Activated T-cell treated with anti-CD3 and anti-CD28 coated beads, Interleukin-2, amount 50 U/mL, for 1 hour (primary cell): ENCODE data around the gene FTL.
A peak's percentile ranks its signal among the peaks of the same experiment; 100 is the strongest.

Experiments
- DNase-seq: peaks from one replicate; pipeline ENCODE4 v3.0.0-alpha.2; 2020

The FTL gene

DNA sequence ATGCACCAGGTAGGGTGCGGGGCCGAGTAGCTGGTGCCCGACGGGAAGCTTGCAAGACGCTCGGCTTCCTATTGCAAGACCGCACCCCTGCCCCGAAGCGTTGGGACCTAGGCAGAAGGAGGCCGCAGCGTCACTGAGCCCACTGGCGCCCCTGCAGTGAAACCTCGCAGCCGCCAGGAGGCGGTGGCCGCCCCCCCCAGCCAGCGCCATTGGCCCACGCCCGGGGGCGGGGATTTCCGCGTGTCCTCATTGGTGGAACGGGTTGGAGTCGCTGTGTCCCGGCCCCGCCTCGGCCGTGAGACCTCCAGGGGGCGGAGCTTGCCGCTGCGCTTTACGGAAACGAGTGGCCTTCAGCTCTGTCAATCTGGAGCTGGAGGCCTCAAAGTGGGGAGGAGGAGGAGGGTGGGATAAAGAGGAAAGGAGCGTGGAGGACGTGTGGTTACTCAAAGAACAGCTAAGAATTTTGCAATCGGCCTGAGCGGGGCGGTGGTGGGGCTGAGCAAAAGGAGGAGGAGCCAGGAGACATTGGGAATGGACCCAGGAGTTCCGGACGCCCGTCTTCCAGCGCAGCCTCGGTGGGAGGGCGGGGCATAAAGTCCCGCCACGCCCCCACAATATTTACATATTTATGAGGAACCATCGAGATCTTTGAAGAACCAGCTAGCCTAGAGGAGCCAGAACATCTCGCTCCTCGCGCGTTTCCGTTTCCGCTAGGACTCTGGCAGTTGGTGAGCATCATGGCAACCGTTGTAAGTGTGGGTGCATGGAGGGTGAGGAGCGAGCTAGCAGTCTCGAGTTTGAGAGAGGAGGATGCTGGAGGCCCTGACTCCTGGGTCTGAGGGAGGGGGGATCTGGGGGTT lies 28.3 kb downstream of the FTL start, which contains the start of the genes GYS1 and RUVBL2:
TSS of gene GYS1 (minus strand) at position 135 of the 860 bp plus-strand sequence. CDS start 197 bp downstream, outside the sequence.
TSS of gene RUVBL2 (plus strand) at position 713 of the 860 bp plus-strand sequence. CDS start at position 738, 25 bp downstream.
- peak; percentile 98 for DNase-seq

DNA sequence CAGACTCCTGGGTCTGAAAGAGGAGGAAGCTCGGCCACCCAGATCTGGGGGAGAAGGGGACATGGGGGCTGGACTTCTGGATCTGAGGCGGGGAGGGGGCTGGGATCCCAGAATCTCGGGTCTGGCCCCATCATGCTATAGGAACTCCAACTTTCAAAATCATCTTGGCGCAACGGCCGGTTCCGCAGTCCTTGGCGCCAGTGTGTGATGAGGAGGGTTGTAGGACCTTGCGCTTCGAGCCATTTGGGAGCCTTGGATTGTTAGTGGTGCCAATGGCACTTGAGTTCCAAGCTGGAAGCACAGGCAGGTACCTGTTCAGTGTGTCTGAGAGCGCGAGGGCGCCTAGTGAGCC lies 28.9 kb downstream of the FTL start:
- no peak for DNase-seq

DNA sequence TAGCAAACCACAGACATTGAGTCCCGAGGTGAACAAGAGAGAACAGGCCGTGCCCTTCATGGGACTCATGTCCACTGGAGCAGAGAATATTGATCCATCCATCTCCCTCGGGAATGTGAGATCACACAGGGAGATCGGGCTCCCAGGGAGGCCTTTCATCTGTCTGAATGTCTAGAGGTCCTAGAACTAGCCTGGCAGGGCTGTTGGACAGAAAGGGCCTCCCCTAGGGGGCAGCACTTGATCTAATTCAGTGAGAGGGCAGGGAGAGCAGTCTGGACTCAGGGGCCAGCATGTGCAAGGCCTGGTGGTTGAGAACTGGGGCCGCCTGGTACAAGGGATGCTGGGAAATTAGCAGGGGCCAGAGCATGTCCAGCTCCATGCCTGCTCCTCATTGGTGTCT lies 32.9 kb downstream of the FTL start:
- no peak for DNase-seq

DNA sequence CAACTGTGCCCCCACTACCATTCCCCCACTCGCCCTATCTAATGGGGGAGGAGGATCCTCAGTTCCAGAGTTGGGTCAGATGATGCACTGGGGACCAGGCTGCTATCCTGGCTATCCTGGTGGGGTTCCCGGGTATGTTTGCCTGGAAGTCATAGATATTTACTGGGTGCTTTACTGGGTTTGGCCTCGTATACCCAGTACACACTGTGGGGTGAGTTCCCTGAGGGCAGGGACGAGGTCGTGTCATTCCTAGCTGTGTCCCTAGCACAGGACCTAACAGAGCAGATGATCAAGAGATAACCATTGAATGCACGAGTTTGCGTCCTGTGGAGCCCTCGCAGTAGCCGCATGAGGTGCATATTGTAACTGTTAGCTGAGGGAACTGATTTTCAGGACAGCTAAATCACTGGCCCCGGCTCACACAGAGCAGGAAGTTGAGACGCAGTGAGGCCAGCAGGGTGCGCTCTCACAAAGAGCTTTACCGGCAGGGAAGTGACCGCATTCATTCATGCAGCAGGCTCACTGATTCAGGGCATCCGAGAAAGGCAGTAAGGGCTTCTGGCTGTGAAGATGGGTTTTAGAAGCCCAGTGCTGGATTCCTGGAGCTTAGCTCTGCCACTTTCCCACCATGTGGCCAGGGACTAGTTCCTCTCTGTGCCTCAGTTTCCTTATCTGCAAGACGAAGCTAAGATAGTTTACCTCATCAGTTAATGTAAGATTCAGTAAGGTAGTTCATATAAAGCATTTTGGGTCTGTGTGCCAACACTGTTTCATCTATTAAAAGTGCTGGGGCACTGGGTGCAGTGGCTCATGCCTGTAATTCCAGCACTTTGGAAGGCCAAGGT lies 34.6 kb downstream of the FTL start:
- DNase-seq, result peak; percentile 76

DNA sequence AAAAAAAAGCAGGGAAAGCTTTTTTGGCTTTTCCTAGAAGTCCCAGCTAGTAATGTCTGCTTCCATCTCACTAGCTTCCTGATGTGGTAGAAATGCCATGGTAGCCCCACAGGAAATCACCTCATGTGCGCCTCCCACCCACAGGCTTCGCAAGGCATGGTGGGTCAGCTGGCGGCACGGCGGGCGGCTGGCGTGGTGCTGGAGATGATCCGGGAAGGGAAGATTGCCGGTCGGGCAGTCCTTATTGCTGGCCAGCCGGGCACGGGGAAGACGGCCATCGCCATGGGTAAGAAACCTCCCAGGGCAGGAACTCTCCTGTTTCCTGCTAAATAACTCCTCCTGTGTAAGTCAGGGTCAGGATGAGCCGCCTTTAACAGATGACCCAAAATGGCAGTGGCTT lies 39.0 kb downstream of the FTL start:
- no peak for DNase-seq

DNA sequence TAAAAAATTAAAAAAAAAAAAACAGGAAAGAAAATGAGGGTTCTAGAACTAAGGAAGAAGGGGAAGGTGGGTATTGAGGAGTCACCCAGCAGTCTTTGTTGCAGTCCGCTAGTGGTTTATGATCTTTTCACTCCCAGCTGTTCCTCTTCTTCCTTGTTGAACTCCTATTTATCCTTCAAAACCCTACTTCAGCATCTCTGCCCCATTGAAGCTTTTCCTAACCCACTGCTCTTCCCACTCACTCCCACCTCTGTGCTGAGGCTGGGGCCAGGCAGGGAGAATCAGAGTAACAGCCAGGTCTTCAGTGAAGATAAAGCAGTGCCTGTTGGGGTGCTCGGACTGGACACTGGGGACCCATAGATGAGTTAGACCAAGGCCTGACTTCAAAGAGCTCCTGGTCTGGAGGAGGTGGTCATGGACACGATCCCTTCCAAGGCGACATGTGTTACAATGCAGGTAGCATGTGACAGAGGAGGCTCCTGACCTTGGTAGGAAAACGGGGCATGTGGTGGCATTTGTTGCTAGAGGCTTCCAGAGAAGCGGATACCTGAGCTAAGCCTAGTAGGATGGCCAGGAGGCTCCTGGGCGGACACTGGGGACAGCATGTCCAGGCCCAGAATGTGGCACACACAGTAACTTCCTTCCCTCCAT lies 40.0 kb downstream of the FTL start:
- DNase-seq, result no peak

DNA sequence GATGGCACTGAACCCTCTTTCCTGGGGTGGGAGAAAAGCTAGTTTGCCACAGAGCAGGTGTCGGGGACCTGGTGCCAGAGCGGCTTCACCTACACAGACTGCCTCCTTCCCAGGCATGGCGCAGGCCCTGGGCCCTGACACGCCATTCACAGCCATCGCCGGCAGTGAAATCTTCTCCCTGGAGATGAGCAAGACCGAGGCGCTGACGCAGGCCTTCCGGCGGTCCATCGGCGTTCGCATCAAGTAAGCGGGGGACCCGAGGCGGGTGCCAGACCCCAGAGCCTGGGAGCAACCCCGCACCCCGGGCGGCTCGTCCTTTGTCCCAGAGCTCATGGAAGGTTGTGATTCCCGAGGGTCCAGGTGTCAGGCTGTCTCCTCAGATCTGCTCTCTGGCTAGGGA lies 41.8 kb downstream of the FTL start:
- no peak for DNase-seq

DNA sequence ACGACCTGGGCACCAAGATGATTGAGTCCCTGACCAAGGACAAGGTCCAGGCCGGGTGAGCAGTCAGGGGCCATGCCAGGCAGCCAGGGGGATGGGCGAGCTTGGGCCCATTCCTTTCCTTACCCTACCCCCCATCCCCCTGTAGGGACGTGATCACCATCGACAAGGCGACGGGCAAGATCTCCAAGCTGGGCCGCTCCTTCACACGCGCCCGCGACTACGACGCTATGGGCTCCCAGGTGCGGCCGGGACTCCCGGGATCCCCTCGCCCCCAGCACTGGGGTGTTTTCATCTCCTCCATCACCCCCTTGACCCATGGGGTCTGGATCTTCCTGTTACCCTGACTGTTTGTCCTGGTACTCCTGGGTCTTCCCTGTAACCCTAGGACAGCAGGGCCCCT lies 44.7 kb downstream of the FTL start:
- DNase-seq, result no peak

DNA sequence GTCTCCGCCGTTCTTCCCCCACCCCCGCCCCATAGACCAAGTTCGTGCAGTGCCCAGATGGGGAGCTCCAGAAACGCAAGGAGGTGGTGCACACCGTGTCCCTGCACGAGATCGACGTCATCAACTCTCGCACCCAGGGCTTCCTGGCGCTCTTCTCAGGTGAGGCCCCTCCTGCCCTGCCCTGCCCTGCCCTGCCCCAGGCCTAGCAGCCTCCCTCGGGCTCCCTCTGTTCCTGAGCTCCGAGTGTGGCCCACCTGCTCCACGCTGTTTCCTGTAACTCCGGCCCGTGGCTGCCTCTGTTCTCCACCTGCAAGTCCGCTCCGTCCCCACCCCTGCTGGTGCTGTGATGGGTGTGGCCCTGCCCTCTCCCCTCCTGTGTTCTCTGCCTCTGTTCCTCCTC lies 45.3 kb downstream of the FTL start:
- DNase-seq, result no peak

DNA sequence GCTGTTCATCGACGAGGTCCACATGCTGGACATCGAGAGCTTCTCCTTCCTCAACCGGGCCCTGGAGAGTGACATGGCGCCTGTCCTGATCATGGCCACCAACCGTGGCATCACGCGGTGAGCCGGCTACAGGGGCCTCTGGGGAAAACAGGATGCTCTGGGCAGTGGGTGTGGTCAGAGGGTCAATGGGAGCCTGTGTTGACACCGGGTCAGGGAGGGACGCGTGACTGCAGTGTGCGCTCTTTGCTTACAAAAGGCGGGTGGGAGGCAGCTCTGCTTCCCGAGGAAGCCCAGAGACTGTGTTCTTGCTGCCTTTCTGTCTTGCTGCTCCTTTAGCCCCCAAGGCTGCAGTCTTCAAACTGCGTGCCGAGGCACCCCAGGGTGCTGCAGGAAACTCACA lies 46.1 kb downstream of the FTL start:
- no peak for DNase-seq

DNA sequence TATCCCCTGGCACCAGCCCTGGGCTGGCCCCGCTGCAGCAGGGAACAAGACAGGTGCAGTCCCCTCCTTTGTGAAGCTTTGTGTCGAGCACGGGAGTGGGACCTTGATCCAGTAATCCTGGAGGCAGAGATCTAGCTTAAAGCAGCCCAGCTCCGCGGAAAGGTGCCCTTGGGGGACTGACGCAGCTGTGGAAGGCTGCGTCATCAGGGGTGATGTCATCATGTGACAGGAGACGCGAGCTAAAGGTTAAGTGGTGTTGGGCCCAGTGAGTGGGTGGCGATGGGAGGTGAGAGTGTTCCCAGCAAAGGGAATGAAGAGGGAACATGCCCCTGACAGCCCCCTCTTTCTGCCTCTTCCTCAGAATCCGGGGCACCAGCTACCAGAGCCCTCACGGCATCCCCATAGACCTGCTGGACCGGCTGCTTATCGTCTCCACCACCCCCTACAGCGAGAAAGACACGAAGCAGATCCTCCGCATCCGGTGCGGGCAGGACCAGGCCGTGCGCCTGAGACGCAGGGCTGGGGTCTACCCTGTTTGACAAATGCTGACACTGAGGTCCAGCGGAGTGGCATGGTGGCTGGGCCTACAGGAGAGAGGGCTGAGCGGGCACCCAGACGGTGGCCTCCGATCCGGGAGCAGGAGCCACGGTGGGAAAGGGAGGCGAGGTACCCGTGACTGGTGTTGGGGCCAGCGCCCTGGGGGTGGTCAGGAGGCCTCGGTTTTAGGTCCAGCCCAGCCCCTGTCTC lies 49.2 kb downstream of the FTL start:
- no peak for DNase-seq

DNA sequence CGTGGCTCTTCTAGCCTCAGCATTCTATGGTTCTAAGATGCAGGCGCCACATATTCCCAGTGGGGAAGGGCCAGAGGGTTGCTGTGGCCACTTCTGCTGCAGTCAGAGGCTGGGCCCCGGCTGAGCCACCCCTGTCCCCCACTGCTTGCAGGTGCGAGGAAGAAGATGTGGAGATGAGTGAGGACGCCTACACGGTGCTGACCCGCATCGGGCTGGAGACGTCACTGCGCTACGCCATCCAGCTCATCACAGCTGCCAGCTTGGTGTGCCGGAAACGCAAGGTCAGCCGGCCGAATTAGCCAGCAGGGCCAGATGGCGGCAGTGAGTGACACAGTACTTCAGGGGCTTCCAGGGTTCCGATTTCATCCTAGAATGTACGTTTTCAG lies 49.8 kb downstream of the FTL start:
- DNase-seq, result no peak

DNA sequence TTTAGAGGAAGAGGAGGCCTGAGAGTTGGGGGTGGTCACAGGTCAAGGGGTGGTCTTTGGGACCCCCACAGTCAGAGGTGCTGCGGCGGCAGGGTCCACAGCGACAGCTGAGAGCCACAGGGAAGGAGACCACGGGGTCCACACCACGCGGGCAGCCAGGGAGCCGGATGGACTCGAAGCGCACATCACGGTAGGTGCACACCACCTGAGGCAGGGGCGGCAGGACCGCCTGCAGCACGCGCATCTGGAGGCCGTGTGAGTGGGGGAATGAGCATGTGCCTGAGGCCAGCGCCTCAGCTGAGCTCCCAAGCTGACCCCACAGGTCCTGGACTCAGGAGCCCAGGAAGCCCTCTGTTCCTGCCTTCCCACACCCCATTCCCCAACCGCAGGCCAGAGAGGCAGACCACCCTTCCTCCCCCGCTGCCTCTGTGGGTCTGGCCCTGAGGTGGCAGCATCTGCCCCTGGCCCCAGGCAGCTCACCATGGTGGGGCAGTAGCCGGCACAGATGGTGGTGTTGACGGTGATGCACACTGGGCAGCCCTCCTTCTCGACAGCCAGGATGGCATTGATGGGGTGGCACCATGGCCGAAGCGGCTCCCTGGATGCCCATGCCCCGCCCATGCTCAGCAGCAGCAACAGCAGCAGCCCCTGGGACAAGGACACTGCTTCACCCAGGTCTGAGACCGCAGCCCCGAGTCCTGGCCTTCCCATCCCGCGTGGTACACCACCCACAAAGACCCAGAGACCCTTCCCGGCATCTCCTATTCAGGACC lies 51.1 kb downstream of the FTL start:
- no peak for DNase-seq
